Measurements from ENCODE around the gene SLCO3A1.

Gene SLCO3A1

DNA sequence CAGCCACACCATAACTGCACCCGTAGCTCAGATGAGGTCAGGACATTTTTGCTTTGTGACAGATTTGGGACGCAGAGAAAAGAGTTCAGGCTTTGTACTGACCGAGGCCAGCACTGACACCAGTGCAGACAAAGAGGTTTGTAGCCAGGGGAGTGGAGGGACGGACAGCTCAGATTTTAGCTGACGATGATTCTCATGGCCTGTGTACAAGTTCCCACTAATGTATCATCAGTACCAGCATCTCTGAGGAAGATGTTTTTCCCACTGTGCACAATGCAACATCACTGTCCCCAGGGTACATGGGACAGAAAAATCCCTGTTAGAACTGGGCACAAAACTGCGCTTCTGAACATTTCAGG lies 112.7 kb downstream of the SLCO3A1 start:
- no peak for DNase-seq (ENCODE audit: low read depth in 2 of 2)

DNA sequence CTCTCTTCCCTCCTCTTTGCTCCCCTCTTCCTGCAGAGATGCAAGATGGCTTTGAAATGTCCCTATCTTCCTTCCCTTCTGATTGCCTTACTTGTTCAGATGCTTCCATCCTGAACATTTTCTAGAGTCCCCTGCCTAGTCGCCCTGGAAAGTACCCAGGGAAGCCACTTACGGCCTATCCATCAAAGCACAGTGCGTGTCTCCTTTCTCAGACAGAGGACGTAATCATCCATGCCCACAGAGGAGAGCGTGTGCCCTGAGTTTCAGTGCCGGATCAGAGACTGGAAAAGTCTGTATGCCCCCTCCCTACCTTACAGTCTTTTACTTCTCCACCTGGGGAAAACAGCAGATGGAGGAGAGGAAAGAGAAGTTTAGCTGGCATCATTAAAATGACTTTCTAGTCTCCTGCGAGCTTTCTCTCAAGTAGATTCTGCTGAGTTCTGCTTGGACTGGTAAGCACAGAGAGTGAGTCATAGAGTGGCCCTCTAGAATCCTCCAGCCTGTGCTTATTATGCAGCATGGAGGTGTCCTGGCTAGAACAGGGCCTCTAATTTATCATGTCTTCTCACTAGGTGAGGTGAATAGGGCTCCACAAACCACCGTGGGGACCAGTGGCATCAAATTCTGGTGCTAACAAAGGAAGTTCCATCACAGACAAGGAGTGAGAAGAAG lies 114.6 kb downstream of the SLCO3A1 start:
- no peak for DNase-seq (ENCODE audit: low read depth in 2 of 2)

DNA sequence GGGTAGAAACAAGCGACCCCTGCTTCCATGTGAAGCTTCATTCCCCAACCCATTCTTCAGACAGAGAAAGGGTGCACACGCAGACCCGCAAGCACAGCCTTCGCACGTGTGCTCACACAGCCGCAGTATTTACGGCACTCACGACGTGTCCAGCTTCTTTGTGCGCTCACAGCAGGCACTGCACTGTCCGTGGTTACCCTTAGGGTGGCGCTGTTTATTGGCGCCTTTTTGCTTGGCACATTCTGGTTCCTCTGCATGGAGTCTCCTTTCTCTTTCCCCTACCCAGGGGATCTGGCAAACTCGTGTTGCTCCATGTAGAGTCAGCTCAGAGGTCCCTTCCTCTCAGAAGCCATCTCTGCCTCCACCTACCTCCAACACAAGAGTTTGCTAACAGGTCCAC lies 115.1 kb downstream of the SLCO3A1 start:
- DNase-seq (ENCODE audit: low read depth in 2 of 2), result no peak

DNA sequence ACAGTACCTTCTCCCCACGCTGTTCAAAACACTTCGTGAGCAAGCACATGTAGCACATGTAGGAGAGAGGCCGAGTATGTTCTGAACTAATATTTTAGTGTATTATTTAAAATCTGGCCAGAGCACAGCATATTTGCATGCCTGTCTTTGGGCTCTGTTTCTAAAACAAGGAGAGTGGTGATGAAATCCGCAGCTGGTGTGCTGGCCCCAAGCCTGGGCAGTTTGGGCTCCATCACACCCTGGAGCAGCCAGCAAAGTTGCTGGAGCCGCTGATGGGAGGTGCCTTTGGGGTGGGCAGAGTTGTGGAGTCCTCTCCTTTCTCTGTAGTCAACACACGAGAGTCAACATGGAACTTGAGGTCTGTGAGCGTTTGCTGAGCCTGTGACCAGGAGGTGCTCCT lies 116.6 kb downstream of the SLCO3A1 start:
- DNase-seq (ENCODE audit: low read depth in 2 of 2), result no peak

DNA sequence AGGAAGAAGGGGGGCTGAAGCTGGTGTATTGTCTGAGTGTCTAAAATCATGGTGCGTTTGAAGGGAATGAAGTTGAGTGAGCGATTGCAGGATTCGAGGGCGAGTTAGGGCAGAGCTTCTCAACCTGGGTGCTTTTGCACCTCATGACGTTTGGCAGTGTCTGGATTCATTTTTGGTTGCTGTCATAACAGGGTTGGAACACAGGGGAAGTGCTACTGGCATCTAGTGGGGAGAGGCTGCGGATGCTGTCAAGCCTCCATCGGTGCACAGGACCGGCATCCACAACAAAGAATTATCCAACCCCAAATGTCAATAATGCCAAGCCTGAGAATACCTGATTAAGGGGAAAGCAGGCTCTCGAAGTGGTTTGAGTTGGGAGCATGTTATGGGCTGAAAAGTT lies 120.0 kb downstream of the SLCO3A1 start:
- no peak for DNase-seq (ENCODE audit: low read depth in 2 of 2)

DNA sequence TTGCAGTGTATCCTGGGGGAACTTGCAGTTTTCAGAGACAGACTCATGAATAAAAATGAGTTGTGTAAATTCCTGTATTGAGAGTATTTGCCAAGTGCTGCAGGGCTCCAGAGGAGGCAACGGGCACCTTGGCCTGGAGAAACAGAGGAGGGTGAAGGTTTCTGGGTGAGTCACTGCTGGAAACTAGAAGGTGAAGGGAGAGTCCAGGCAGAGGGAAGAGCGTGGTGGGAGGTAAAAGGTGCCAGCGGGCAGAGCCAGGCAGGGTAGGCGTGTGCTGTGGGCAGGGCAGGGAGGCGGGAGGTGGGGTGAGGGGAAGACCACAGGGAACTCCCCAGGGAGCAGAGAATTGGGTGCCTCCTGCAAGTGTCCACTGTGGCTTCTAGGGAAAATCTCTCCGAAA lies 120.8 kb downstream of the SLCO3A1 start:
- no peak for DNase-seq (ENCODE audit: low read depth in 2 of 2)

DNA sequence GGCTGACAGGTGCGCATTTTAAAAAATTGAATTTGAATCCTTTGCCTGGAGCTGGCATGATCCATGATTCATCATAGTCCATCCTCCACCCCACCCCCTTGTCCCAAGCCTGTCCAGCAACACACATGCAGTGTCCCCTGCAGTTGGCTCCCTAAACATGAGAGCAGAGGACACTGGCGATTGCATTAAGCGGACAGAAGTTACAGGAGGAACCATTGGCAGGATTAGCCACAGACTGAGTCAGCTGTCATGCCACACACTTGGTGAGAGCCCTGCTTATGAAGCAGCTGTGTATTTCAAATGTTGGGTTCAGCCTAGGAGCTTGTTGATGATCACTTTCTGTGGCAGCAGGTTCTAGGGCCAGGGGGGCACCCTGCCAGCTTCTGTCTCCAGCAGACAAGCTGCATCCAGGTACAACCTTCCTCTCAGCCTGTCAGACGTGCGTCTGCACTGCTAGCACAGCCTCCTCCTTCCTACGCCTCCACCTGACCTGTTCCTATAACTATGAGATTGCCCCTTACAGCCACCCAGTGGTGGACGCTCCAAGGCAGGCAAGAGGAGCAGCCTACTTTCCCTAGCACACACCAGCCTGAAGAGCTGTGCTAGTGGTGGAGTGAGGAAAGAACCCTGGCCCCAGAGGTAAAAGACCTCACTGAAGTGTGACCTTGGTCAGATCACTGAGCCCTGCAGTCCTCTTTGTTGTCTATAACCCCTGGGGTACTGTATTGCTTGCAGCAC lies 121.9 kb downstream of the SLCO3A1 start:
- DNase-seq (ENCODE audit: low read depth in 2 of 2), result no peak

DNA sequence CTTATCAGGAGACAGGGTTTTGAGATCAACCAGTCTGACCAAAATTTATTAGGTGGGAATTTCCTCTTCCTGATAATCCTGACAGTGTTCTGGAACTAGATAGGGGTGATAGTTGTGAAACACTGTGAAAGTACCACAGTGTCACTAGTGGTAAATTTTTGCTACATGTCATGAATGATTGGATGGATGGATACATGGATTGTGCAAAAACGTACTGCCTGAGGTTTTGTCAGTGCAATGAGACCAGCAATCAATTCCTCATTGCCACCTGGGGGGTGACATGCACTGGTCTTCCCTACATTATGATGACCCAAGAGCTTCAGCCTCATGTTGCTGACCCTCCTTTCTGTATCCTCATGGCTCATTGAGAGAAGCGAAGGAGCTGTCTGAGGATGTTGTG lies 123.5 kb downstream of the SLCO3A1 start:
- DNase-seq (ENCODE audit: low read depth in 2 of 2), result no peak

DNA sequence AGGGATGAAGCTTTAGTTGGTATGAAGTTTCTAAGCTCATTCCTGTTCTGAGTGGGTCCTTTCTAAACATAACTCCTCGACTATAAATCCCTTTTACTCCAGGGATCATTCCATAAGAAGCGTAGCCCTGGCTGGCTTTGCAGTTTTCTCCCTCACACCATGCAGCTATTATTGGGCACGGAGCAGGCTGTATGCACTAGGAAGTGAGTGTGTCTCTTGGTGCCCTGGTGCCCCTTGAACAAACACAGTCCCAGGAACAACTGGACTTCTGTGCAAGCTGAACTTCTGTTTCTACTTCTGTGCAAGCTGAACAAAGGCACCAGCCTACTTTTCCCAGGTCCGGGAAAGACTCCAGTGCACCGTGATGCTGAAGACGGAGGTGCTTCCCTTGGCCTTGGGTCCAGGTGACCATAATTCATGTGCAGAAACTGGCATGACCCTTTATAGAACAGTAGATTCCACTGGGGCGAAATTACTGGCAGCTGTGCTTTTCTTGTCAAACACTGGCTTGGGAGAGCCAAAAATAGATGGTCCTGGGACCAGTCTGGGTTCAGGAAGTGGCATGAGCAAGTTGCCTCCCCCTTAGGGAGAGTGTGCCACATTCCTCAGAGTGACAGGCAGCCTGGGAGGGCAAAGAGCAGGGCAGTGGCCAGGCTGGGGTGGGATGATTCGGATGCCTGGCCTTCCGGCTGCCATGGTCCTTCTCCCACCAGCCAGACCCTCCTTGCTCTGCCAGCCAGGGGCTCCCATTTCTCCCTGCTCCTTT lies 127.2 kb downstream of the SLCO3A1 start:
- no peak for DNase-seq (ENCODE audit: low read depth in 2 of 2)

DNA sequence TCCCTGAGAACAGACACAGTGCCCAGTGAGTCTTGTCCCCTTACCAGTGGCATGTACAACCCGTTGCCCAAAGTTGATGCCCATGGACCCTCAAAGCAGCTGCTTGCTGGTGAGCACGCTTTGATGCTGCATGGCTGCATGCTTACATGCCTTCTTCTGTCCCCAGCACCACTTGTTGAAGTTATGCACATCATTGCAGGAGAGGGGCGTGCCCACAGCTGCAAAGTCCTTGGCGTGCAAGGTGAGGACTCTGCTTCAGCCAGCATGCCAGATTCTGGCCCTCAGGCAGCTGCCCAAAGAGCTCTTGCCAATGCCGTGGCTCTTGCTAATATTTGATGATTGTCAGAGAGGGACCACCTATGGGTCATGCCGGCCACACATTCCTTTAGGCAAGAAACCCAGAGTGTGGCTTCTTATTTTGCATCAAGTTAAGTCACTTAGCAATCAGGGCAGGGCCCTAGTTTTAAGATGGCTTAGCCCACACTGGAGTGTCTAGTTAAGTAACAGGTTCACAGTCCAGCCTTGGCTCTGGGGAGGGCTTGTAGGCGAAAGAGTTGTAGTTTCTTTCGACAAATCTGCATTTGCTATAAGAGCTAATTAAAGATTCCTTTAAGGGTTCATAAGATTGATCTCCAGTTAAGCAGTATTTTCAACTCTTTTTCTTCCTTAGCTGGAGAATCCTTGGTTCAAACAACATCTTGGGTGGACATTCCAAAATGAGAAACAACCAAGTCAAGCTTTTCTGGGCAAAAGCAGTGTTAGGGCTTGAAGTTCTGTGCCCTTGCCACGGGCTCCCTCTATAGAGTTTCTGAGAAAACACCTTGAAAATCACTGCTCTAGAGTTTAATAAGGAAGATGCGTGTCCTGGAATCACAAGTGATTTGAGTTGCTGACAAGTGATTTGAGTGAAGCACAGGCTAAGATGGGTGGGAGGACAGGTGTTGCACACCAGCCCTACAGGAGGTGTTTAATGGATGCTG lies 128.6 kb downstream of the SLCO3A1 start:
- DNase-seq (ENCODE audit: low read depth in 2 of 2), result no peak

DNA sequence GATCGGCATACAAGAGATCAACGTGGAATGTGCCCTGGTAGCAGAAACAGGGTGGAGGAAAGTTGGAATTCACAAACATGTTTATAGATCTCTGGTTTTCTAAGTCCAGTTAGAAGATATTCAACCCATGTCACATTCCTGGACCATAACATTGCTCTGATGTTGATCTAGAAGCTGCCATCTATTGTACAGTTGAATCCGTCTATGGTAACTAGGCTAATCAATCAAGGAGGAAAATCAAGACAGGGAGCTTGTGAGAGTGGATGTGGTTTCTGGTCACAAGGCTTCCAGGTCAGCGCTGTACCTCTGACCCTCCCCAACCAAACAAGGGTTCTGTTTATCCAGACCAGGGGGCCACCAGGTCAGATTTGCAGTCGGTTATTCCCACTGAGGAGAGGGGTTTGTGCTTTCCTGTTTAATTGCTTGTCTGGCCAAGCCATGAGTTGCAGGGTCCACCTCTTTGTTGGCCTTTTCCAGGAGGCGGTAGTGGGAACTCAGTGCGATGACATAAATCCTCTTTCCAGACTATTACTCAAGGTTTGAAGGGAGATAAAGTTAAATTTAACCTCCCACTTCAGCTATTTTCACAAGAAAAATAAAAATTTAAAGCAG lies 130.3 kb downstream of the SLCO3A1 start:
- DNase-seq (ENCODE audit: low read depth in 2 of 2), result no peak

DNA sequence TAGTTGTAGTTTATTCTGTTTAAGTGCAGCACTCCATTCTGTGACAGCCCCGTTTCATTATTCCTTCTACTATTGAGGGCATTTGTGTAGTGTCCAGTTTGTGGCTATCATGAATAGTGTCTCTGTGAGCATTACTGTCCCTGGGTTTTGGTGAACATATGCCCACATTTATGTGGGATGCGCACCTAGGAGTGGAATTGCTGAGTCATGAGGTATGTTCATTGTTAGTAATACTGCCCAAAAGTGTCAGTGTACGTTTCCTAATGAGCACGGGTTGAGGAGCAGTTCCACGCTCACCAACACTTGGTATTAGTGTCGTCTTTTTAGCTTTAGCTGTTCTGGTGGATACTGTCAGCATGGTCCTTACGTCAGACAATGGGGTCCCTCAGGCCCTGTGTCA lies 131.8 kb downstream of the SLCO3A1 start:
- no peak for DNase-seq (ENCODE audit: low read depth in 2 of 2)

DNA sequence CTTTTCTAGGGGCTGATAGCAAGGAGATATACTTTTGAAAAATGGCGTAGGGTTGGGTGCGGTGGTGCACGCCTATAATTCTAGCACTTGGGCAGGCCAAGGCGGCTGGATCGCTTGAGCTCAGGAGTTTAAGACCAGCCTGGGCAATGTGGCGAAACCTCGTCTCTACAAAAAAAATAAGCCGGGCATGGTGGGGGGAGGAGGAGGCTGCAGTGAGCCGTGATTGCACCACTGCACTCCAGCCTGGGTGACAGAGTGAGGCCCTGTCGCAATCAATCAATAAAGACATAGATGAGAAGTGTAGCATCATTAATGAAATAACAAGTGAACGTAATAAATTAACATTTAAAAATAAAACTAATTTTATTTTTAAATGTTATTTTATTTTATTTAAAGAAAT lies 134.6 kb downstream of the SLCO3A1 start:
- DNase-seq (ENCODE audit: low read depth in 2 of 2), result no peak

DNA sequence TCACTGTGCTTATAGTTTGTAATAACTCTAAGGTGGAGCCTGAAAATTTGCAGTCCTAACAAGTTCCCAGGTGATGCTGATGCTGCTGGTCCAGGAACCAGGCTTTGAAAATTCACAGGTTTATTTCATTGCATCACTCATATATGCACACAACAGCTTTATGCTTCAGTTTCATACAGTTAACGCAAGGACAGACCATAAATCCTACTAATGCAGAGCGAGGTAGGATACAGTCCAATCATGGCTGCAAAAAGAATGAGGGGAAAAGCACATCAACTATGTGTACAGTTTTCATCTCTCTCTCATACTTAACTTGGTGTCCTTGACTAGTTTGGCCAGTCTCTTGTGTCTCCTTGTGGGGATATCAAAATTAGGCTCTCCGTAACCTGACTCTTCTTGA lies 135.1 kb downstream of the SLCO3A1 start:
- DNase-seq (ENCODE audit: low read depth in 2 of 2), result no peak

DNA sequence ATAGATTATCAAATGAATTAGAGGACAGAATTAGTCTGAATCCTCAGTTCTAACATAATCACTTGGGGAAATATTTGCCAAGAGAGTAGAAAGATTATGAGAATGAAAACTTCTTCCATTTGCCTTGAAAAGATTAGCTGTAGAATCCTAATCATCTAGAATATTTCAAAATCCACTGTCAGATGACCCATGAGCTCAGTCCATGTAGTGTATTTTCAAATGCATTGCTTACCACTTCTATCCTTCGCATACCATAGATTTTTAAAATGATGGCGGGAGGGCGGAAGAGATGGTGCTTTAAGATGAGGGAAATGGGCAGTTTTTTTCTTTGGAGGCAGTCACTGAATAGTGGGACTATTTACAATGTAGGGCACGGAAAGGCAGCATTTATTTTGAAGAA lies 136.3 kb downstream of the SLCO3A1 start:
- no peak for DNase-seq (ENCODE audit: low read depth in 2 of 2)

DNA sequence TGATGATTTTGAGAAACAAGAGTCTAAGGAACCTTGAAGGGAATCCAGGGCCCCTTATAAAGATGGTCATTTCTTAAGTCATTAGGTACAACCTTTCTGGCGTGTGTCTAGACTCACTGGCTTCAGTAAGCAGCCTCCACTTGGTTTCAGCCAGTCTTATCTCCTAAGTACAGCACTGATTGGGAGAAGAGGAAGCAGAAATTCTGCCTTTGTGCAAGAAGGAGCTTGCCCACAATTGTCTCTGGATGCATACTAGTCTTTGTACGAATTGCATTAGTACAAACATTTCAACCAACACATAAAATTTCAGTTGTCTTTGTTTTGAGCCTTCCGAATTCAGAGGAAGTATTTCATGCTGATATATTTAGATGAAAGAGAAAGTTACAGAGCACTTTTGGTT lies 139.4 kb downstream of the SLCO3A1 start:
- DNase-seq (ENCODE audit: low read depth in 2 of 2), result no peak

DNA sequence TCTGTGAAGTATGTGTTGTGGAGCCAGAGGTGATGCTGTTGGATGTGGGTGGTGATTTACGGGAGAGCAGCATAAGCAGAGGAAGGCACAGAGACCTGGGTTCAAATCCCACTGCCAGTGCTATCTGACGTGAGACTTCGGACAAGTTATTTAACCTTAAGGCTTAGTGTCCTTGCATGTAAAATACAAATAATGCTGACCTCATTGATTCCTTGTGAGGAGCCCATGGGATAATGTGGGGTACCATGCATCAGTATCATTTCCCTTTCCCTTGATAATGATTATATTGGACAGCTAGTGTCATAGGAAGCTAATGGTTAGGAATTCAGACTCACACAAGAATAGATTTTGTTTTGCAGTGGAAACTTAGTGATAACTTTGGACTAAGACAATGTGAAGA lies 141.6 kb downstream of the SLCO3A1 start:
- no peak for DNase-seq (ENCODE audit: low read depth in 2 of 2)

DNA sequence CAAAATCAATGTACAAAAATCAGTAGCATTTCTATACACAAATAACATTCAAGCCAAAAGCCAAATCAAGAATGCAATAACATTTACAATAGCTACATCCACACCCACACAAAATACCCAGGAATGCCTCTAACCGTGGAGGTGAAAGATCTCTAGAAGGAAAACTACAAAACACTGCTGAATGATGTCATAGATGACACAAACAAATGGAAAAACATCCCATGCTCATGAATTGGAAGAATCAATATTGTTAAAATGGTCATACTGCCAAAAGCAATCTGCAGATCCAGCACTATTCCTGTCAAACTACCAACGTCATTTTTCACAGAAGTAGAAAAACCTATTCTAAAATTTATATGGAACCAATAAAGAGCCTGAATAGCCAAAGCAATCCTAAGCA lies 143.7 kb downstream of the SLCO3A1 start:
- no peak for DNase-seq (ENCODE audit: low read depth in 2 of 2)

DNA sequence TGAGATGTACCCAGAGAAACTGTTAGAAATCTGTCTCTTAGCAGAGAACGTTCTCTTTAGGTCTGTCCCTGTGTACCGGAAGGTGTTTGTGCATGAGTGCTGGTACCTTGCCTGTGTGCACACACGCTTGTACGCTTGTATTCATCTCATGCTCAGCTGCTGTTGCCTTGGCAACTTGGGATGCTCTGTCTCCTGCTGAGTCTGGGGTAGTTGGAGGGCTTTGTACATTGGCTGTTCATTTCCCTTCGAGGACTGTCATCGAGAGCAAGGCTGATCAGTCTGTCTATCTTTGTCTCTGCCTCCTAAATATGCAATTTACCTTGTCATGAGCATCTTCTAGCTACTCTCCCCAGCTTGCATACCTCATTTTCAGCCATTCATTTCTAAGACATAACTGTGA lies 147.2 kb downstream of the SLCO3A1 start:
- DNase-seq (ENCODE audit: low read depth in 2 of 2), result no peak

DNA sequence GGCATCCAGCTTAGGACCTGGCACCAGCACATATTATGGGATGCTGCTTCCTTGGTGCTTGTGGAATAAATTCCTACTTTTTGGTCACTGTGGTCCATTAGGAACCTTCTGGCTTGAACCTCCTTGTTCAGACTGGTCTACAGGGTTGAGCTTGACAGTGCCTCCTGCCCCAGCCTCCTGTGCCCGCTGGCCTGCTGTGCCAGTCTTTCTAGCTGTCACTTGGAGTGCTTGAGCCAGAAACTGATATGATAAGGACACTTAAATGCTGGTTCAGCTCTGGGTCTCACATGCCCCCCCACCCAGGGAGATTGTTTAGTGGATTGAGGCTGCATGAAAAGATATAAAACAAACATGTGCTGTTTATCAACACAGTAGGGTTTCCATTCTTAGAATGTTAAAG lies 147.8 kb downstream of the SLCO3A1 start:
- no peak for DNase-seq (ENCODE audit: low read depth in 2 of 2)

DNA sequence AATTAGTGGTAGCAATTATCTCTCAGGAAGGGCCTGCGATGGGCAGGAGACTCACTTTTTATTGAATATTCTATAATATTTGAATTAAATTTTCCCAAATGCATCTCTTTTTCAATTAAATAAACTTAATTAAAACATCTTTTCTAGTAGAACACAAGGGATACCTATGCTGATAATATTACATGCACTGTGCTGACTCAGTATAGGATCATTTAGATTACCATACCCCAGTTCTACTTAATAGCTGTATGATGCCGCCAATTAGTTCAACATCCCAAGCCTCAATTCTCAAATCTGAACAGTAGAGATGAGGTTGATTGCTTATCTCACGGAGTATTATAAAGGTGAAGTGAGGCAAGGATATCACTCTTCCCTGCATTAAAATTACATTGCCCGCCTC lies 149.2 kb downstream of the SLCO3A1 start:
- no peak for DNase-seq (ENCODE audit: low read depth in 2 of 2)

Data from stimulated activated CD4-positive, alpha-beta T cell treated with anti-CD3 and anti-CD28 coated beads, Interleukin-12 subunit alpha, Interleukin-12 subunit beta, amount 100 ng/mL, for 24 hours (primary cell).